ENCODE results near the gene DBI.

- TF ChIP-seq, protein P1, sequence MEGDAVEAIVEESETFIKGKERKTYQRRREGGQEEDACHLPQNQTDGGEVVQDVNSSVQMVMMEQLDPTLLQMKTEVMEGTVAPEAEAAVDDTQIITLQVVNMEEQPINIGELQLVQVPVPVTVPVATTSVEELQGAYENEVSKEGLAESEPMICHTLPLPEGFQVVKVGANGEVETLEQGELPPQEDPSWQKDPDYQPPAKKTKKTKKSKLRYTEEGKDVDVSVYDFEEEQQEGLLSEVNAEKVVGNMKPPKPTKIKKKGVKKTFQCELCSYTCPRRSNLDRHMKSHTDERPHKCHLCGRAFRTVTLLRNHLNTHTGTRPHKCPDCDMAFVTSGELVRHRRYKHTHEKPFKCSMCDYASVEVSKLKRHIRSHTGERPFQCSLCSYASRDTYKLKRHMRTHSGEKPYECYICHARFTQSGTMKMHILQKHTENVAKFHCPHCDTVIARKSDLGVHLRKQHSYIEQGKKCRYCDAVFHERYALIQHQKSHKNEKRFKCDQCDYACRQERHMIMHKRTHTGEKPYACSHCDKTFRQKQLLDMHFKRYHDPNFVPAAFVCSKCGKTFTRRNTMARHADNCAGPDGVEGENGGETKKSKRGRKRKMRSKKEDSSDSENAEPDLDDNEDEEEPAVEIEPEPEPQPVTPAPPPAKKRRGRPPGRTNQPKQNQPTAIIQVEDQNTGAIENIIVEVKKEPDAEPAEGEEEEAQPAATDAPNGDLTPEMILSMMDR (IDR thresholded peaks at IDR 0.05) = no peak
- no peak for TF ChIP-seq POLR2A (IDR thresholded peaks at IDR 0.05)
Observed at GRCh38 chr2:119326938-119327337, 39.8 kb upstream of the DBI start.

All from thyroid gland (tissue), 4 donors.